Spleen (tissue), 7 donors: ENCODE results near the gene VEZT.

Experiments used
- CTCF ChIP-seq, 11 experiments: fragments of 200-600 bp in 7 of 11; fragments of 450-650 bp in 4 of 11; sonication (generic) in 4 of 11; IDR thresholded peaks in 8 of 11; conservative IDR thresholded peaks in 3 of 11; 1 replicate in 7 of 11; 2 replicates in 4 of 11; pipeline versions ENCODE4 v1.4.0 to v1.8.0; 2016 to 2021; ENCODE audit warnings: antibody characterized with exemption in 11 of 11, inconsistent platforms in 4 of 11, mild to moderate bottlenecking in 1 of 11
- POLR2A ChIP-seq, 3 donors: fragments of 450-650 bp; IDR thresholded peaks; one replicate each; pipeline ENCODE4 v1.5.1; 2017; ENCODE audit warnings: antibody characterized with exemption in 3 of 3, mild to moderate bottlenecking in 1 of 3
- donor health status: DM: no; HTN: no; CAD: no; lungs with moderate emphysema.
- donor health status: DM: no; HTN: no; CAD: no.
- donor health status: DM: no; HTN: no; CAD: no.

GRCh38 chr12:95193139-95193538 lies 24.5 kb upstream of the VEZT start:
- TF ChIP-seq CTCF (IDR thresholded peaks at IDR 0.05 in 8 of 11, conservative IDR thresholded peaks at IDR 0.05 in 3 of 11) (no peak), POLR2A (IDR thresholded peaks at IDR 0.05) (no peak)
